Chondrocyte (in vitro differentiated cells): ENCODE data around the gene EN2. TPM values are rescaled to one million over a fixed set of nuclear protein-coding genes. Genes with fewer than 3 reads are reported as not detected.

Experiments used
- DNase-seq: peaks from one replicate; pipeline ENCODE4 v3.0.0; 2021; ENCODE audit warnings: mixed read lengths, low spot score
- H3K27ac Mint-ChIP-seq: one replicate; pipeline ENCODE4 v1.8.0; 2021; ENCODE audit warnings: mild to moderate bottlenecking, moderate library complexity, mixed read lengths; ENCODE audit not compliant: unreplicated experiment
- H3K27me3 Mint-ChIP-seq: 2 replicates; pipeline ENCODE4 v1.8.0; 2021; ENCODE audit warnings: low read depth, mixed read lengths
- H3K36me3 Mint-ChIP-seq: 2 replicates; pipeline ENCODE4 v1.8.0; 2021; ENCODE audit warnings: low read depth, mixed read lengths
- H3K4me1 Mint-ChIP-seq: 2 replicates; pipeline ENCODE4 v1.8.0; 2021; ENCODE audit warnings: low read depth, mild to moderate bottlenecking, mixed read lengths
- H3K4me3 Mint-ChIP-seq: one replicate; pipeline ENCODE4 v1.8.0; 2021; ENCODE audit warnings: mild to moderate bottlenecking, moderate library complexity, mixed read lengths; ENCODE audit not compliant: unreplicated experiment
- H3K9me3 Mint-ChIP-seq: 2 replicates; pipeline ENCODE4 v1.8.0; 2021; ENCODE audit warnings: low read depth, mixed read lengths
- total RNA-seq: library from RNA; stranded (reverse); gene quantifications from 3 replicates; pipeline ENCODE4 v1.2.1, GENCODE V29; 2021
- TF ChIP-seq, protein P1 (sequence below): fragments of 200-600 bp; sonication (generic); IDR thresholded peaks from 2 replicates; pipeline ENCODE4 v1.5.0; 2021; ENCODE audit warnings: antibody characterized with exemption, mild to moderate bottlenecking, moderate library complexity

Gene EN2
- total RNA-seq, 1 donor from 2014 or later, result 0.15 TPM

DNA sequence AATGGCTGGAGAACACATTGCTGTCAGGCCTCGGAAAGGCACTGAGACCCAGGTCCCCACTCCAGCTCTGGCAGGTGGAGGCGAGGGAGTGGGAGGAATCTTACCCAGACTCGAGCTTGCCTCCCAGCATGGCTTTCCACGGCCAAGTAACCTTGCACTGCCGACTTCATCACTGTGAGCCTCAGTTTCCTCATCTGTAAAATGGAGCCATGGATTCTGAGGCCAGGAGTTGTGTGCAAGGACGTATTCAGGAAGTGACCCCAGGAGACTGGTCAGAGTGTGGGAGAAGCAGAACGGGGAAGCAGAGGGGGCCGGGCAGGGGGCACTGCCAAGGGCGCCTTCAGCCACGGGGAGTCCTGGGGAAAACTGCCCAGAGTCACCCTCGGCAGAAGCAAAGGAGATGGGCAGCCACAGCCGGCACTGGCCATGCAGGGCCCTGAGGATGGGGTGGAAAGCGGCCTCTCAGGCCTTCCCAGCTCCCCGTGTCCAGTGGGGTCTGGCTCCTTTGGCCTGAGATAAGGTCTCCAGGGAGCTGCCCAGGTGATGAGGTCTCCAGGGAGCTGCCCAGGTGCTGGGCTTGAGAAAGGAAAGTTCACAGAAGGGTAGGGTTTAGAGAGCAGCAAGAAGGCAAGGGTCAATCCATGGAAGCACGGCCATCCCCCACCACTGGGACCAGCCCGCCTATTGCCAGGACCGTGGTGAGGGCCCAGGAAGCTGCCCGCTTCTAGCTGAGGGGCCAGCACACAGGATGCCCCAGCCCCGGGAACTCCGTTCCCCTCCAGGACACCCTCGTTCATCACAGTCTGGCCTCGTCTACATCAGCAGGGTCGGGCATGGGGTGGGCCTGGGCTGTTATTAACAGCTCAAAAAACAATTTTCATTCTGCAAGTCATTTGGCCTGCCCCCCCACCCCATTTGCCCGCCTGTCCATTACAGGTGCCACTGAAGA, 34.3 kb upstream of the EN2 start:
- Mint-ChIP-seq H3K4me3 (no peak overlapping the region), H3K36me3 (no peaks in the 10 kb centered on the region), H3K27ac (no peak overlapping the region), H3K9me3 (no peaks in the 10 kb centered on the region), H3K27me3 (peaks cover 63% of the 10 kb centered on the region), H3K4me1 (no peaks in the 10 kb centered on the region)
- DNase-seq, result peak; percentile 70
- TF ChIP-seq, protein P1, sequence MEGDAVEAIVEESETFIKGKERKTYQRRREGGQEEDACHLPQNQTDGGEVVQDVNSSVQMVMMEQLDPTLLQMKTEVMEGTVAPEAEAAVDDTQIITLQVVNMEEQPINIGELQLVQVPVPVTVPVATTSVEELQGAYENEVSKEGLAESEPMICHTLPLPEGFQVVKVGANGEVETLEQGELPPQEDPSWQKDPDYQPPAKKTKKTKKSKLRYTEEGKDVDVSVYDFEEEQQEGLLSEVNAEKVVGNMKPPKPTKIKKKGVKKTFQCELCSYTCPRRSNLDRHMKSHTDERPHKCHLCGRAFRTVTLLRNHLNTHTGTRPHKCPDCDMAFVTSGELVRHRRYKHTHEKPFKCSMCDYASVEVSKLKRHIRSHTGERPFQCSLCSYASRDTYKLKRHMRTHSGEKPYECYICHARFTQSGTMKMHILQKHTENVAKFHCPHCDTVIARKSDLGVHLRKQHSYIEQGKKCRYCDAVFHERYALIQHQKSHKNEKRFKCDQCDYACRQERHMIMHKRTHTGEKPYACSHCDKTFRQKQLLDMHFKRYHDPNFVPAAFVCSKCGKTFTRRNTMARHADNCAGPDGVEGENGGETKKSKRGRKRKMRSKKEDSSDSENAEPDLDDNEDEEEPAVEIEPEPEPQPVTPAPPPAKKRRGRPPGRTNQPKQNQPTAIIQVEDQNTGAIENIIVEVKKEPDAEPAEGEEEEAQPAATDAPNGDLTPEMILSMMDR, result no peak

DNA sequence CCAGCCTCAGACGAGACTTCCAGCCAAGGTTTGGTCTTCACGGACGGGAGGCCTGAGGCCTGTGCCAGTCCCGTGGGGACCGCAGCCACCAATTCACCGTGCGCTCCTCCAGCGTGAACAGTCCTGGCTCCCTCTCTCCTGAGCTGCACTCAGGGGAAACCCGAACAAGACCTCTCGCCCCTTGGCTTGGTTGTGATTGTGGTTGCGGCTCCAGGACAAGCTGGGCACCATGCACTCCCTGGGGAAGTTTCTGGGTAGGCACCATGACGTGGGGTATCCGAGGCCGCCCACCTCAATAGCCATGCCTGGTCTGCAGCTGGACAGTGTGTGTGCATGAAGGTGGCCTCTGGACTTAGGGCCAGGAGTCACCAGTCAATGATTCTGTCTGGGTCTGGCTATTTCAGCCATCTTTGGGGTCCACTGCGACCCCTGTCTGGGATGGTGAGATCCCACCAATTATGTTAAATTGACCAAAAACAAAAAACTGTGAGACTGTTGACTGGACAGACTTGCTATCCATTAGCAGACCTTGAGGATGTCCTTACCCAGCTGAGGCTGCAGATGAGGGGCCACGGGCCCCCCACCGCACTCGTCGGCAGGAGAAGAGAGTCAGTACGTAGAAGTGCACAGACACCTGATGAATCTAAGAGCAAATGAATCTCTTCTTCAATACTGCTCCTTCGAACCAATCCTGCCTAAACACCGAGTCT, 33.5 kb upstream of the EN2 start:
- no peaks in the 10 kb centered on the region for H3K4me1 Mint-ChIP-seq
- H3K27ac Mint-ChIP-seq, result no peak overlapping the region
- H3K27me3 Mint-ChIP-seq, result peaks cover 63% of the 10 kb centered on the region
- peaks cover 6% of the 10 kb centered on the region for H3K9me3 Mint-ChIP-seq
- peak; percentile 69 for DNase-seq
- H3K36me3 Mint-ChIP-seq, result no peaks in the 10 kb centered on the region
- TF ChIP-seq, protein P1, result no peak
- H3K4me3 Mint-ChIP-seq, result no peak overlapping the region

GRCh38 chr7:155425011-155425340, 33.0 kb upstream of the EN2 start:
- H3K27ac Mint-ChIP-seq, result no peak overlapping the region
- DNase-seq, result peak; percentile 61
- no peaks in the 10 kb centered on the region for H3K36me3 Mint-ChIP-seq
- peaks cover 6% of the 10 kb centered on the region for H3K9me3 Mint-ChIP-seq
- no peaks in the 10 kb centered on the region for H3K4me1 Mint-ChIP-seq
- no peak overlapping the region for H3K4me3 Mint-ChIP-seq
- H3K27me3 Mint-ChIP-seq, result peaks cover 63% of the 10 kb centered on the region
- TF ChIP-seq, protein P1, result no peak

- TF ChIP-seq, protein P1, result no peak
- peak; percentile 62 for DNase-seq
- peaks cover 6% of the 10 kb centered on the region for H3K9me3 Mint-ChIP-seq
- H3K4me3 Mint-ChIP-seq, result no peak overlapping the region
- H3K4me1 Mint-ChIP-seq, result no peaks in the 10 kb centered on the region
- no peak overlapping the region for H3K27ac Mint-ChIP-seq
- no peaks in the 10 kb centered on the region for H3K36me3 Mint-ChIP-seq
- peaks cover 64% of the 10 kb centered on the region for H3K27me3 Mint-ChIP-seq
These were observed 32.0 kb upstream of the EN2 start for GRCh38 chr7:155425887-155426286.
